Stromal cell of bone marrow (primary cell): Measurements from ENCODE around the gene LSS.

Experiments
- DNase-seq: peaks from one replicate; pipeline ENCODE4 v3.0.0-alpha.2; 2012; ENCODE audit warnings: low read depth

Gene LSS

GRCh38 chr21:46168659-46169386, 59.8 kb downstream of the LSS start:
- no peak for DNase-seq

GRCh38 chr21:46168238-46168637, 60.3 kb downstream of the LSS start:
- no peak for DNase-seq

DNA sequence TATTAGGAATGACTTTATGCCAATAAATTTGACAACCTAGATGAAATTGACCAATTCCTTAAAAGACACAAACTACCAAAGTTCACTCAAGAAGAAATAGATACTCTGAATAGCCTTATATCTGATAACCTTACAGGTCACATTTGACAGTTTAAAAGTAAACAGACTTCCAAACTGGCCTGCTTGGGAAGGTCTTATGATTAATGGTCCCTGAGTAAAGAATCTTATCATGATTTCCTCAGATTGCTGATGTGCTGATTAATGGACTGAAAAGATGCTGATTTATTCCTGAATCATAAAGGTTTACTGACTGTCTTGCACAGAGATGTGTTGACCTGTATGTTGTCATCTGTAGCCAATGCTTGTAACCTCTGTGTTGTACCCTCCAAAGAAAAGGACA, 63.5 kb downstream of the LSS start:
- DNase-seq: no peak

GRCh38 chr21:46163380-46163779, 65.2 kb downstream of the LSS start:
- DNase-seq: no peak

- no peak for DNase-seq
These were observed 66.7 kb downstream of the LSS start for GRCh38 chr21:46161633-46162592.

GRCh38 chr21:46160907-46161632, 67.5 kb downstream of the LSS start:
- DNase-seq: no peak

GRCh38 chr21:46160657-46160906, 68.0 kb downstream of the LSS start:
- DNase-seq: no peak

GRCh38 chr21:46159841-46160656, 68.5 kb downstream of the LSS start:
- DNase-seq: no peak

- DNase-seq: no peak
These were observed 69.2 kb downstream of the LSS start for GRCh38 chr21:46159390-46159789.

DNA sequence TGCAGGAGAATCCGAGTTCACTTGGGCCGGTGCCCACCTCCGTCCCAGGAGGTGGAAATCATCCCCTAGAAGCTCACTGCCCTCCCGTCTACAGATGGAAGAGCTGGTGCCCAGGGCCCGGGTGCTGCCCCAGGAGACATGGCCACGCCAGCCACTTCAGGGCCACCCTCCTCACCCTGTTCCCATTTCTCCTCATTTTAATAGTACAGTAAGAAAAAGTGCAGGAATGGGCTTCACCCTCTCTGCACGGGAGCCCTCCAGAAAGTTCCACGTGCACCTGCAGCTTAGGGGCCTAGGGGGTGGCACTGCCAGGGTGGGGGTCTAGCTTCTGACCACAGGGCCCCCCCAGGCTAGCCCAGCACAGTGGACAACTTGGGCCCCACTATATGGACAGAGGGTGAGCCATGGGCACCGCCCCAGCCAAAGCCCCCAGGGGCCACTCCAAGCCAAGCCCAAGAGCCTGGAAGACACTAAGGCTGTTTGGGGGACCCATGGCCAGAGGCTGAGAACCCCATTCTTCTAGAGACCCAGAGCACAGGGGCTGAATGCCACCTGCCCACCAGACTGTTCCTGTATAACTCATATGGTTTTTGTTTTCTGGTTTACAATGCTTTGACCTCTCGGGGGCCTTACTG, 69.8 kb downstream of the LSS start:
- DNase-seq: no peak

DNA sequence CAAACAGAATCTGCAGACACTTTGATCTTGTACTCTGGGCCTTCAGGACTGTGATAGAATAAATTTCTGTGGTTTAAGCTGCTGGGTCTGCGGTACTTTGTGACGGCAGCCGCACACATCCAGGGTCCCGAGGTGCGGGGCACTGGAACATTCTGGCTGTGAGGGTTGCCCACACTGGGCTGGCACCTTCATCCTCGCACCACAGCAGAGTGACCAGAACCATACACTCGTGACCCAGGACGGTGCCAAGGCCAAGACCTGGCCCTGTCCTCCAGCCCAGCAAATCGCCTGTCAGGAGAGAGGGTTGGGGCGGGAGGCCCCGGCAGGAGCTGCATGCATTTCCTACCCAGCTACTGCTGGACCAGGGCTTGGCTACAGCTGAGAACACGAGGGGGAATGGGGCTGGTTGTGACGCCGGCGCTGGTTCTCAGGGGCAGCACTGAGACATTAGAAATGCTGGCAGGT, 70.6 kb downstream of the LSS start:
- DNase-seq: no peak

DNA sequence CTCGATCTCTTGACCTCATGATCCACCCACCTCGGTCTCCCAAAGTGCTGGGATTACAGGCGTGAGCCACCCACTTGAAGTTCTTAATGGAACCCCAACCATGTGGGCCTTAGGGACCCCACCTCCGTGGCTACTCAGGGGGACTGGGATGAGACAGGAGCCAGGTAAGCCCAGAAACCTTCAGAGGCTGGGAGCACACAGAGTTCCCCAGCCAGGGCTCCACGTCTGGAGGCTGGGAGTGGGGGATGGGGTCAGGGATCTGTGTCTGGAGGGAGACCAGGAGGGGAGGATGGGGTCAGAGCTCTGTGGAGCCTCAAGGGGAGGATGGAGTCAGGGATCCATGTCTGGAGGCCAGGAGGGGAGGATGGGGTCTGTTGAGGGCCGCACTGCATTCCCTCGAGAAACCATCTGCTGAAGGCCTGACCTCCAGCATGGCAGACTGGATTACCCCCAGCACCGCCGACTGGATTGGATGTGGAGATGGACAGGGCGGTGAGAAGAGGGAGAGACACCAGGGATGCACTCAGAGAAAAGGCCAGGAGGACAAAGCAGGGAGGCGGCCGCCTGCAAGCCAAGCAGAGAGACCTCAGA, 71.1 kb downstream of the LSS start:
- no peak for DNase-seq

DNA sequence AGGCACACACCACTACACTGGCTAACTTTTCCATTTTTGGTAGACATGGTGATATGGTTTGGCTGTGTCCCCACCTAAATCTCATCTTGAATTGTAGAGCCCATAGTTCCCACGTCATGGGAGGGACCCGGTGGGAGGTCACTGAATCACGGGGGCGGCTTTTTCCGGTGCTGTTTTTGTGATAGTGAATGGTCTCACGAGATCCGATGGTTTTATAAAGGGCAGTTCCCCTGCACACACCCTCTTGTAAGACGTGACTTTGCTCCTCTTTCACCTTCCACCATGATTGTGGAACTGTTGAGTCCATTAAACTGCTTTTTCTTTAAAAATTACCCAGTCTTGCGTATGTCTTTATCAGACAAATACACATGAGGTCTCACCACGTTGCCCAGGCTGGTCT, 71.9 kb downstream of the LSS start:
- no peak for DNase-seq

- no peak for DNase-seq
These were observed 72.3 kb downstream of the LSS start for GRCh38 chr21:46156378-46156645.

DNA sequence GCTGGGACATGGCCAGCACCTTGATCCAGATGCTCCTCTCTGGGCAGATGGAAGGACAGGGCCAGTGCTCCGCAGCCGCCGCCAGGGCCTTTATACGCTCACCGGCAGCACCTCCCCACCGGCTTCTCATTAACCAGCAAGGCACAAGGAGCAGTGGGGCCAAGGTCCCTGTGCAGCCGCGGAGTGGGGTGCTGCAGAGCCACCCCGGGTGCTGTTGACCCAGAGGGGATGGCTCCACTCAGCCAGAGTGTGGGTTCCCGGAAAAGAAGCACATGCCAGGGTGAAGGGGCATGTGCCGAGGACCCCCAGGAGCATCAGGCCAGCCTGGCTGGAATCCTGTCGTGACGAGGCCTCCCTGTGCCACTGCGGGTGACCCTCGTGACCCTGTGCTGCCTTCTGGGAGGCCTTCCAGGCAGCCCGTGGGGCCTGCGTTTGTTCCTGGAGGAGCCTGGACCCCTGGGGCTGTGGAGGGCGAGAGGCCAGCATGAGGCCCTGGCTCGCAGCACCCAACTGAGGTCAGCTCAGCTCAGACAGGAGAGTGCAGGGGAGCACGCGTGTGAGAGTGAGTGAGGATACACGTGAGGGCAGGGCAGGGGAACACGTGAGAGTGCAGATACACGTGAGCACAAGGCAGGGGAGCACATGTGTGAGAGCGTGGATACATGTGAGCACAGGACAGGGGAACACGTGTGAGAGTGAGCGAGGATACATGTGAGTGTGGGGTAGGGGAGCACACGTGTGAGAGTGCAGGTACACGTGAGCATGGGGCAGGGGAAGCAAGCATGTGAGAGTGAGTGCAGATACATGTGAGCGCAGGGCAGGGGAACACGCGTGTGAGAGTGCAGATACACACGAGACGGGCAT, 72.8 kb downstream of the LSS start, which contains the start of gene FTCD:
Gene FTCD (minus strand): TSS at position 66 of the 864 bp plus-strand sequence. CDS start 56 bp downstream, at position 10.
- no peak for DNase-seq

DNA sequence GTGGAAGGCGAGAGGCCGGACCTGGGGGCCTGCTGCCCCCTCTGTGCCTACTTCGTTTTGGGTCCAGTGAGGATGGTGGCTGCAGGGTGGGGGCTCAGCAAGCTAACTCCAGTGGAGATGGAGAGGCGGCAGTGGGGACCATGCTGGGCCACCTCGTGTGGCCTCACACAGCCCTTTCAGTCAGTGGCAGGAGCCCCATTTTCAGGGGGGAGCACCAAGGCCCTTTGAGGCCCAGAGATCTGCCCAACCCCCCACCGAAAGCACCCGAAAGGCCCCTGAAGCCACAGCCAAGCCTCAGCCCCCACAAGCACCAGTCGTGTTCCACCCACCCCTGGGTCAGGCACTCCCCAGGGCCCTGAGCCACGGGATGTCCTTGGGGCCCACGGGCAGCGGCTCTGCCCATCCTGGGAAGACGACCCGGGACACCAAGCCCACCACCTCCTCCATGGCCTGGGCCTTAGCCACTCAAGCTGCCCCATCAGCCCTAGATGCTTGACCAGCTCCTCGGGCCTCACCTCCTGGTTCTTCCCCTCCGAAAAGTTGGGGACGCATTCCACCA, 73.5 kb downstream of the LSS start:
- DNase-seq: no peak

- DNase-seq: no peak
These were observed 74.2 kb downstream of the LSS start for GRCh38 chr21:46154155-46154954.

DNA sequence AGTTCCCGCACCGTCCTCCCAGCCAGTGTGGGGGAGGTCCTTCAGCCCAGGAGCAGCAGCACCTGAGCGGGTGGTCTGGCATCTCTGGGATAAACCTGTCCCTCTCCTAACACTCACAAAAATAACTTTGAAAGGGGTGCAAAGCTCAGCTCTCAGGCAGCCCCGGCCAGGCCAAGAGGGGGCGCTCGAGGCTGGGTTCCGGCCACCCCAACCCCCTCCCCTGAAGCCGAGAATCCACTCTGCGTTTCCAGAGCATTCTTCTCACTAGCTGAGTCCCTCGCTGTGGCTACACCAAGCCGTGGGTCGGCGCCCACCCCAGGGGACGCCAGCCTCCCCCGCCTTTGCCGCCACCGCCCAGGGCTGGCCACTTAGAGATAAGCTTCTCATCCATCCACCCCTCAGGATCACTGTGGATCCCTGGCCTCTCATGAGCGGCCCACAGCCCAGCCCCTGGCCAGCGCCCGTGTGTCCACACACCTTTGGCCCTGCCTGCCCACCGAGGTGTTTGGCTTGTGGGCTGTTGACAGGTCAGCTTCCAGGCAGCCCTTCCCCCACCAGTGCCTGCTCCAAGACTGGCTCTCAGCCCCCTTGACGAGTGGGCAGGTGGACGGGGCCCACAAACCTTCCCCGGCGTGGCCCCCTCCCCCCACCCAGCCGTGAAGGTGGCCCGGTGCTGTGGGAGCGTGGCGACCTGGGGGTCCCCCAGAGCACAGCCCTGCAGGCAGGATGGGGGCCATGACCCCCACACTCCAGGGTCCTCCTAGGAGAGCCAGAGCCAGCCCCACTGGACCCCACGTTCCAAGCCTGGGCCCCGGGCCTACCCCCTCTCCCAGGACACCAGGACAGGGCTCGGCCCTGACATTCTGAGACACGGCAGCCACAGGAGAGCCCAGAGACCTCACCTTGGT, 75.1 kb downstream of the LSS start:
- DNase-seq: no peak
